ENCODE results near the gene LTA4H.

Gene LTA4H

GRCh38 chr12:96033549-96034389 lies 1.6 kb downstream of the LTA4H start:
- peak; percentile 47 for DNase-seq

- DNase-seq = no peak
These were observed 5.6 kb downstream of the LTA4H start for GRCh38 chr12:96029826-96030225.

- DNase-seq = no peak
These were observed 6.8 kb downstream of the LTA4H start for GRCh38 chr12:96028538-96028937.

- no peak for DNase-seq
These were observed 9.1 kb downstream of the LTA4H start for GRCh38 chr12:96026331-96026730.

GRCh38 chr12:96025518-96025917 lies 9.9 kb downstream of the LTA4H start:
- DNase-seq = no peak

- no peak for DNase-seq
These were observed 14.9 kb downstream of the LTA4H start for GRCh38 chr12:96020314-96021003.

- peak; percentile 49 for DNase-seq
These were observed 19.7 kb downstream of the LTA4H start for GRCh38 chr12:96015672-96016071.

GRCh38 chr12:96014943-96015599 lies 20.3 kb downstream of the LTA4H start:
- DNase-seq = no peak

- no peak for DNase-seq
These were observed 27.7 kb downstream of the LTA4H start for GRCh38 chr12:96007729-96008128.

GRCh38 chr12:96006727-96007126 lies 28.7 kb downstream of the LTA4H start:
- no peak for DNase-seq

GRCh38 chr12:96000858-96001257 lies 34.5 kb downstream of the LTA4H start:
- no peak for DNase-seq

- peak; percentile 4 for DNase-seq
These were observed 35.9 kb downstream of the LTA4H start for GRCh38 chr12:95999484-95999883.

- peak; percentile 91 for DNase-seq
These were observed 36.6 kb downstream of the LTA4H start for GRCh38 chr12:95998611-95999286.

GRCh38 chr12:95997911-95998510 lies 37.4 kb downstream of the LTA4H start:
- no peak for DNase-seq

- DNase-seq = no peak
These were observed 38.1 kb downstream of the LTA4H start for GRCh38 chr12:95997276-95997675.

- no peak for DNase-seq
These were observed 39.2 kb downstream of the LTA4H start, which contains the start of gene HAL for GRCh38 chr12:95996034-95996658. TSS of gene HAL (minus strand) at chr12:95996344. CDS start at chr12:95995910, 434 bp downstream.

GRCh38 chr12:95995238-95996031 lies 40.0 kb downstream of the LTA4H start:
- DNase-seq = no peak

GRCh38 chr12:95994476-95994875 lies 40.9 kb downstream of the LTA4H start:
- DNase-seq = no peak

GRCh38 chr12:95993907-95994306 lies 41.5 kb downstream of the LTA4H start:
- DNase-seq = no peak

GRCh38 chr12:95990136-95990535 lies 45.3 kb downstream of the LTA4H start:
- DNase-seq = no peak

- DNase-seq = peak; percentile 45
These were observed 45.8 kb downstream of the LTA4H start for GRCh38 chr12:95989504-95990123.
